Skeletal muscle cell (primary cell): ENCODE results near the gene SLC34A1.

Experiments
- DNase-seq: peaks from one replicate; pipeline ENCODE4 v3.0.0-alpha.2; 2010; ENCODE audit warnings: low read depth
- H3K4me3 ChIP-seq: 2 replicates; pipeline ENCODE4 v1.5.1; 2011; ENCODE audit warnings: low read depth, mild to moderate bottlenecking, control low read depth, low read length, moderate library complexity

The SLC34A1 gene

GRCh38 chr5:177440211-177440989 lies 56.2 kb downstream of the SLC34A1 start:
- DNase-seq = no peak
- no peak overlapping the region for H3K4me3 ChIP-seq

- DNase-seq = no peak
Observed at GRCh38 chr5:177440990-177441780, 57.0 kb downstream of the SLC34A1 start.

GRCh38 chr5:177442066-177442826 lies 58.0 kb downstream of the SLC34A1 start:
- DNase-seq = no peak
- H3K4me3 ChIP-seq = no peak overlapping the region

More at GRCh38 chr5:177440990-177441780, 57.0 kb downstream of the SLC34A1 start:
- no peak overlapping the region for H3K4me3 ChIP-seq

- H3K4me3 ChIP-seq = no peak overlapping the region
- no peak for DNase-seq
Observed at GRCh38 chr5:177443144-177443983, 59.1 kb downstream of the SLC34A1 start.

- no peak overlapping the region for H3K4me3 ChIP-seq
- no peak for DNase-seq
Observed at GRCh38 chr5:177444106-177445051, 60.1 kb downstream of the SLC34A1 start.

- no peak for DNase-seq
- no peak overlapping the region for H3K4me3 ChIP-seq
Observed at GRCh38 chr5:177445052-177445916, 61.0 kb downstream of the SLC34A1 start.

GRCh38 chr5:177445917-177446199 lies 61.6 kb downstream of the SLC34A1 start:
- H3K4me3 ChIP-seq = peak overlapping the region; percentile 65

GRCh38 chr5:177446200-177447065 lies 62.2 kb downstream of the SLC34A1 start, which contains the start of gene PRR7:
PRR7 (plus strand) TSS chr5:177446814; CDS start chr5:177455068, 8,254 bp downstream.
- H3K4me3 ChIP-seq = peak within 1 kb of the TSS; percentile 65
- no peak for DNase-seq

More at GRCh38 chr5:177445917-177446199, 61.6 kb downstream of the SLC34A1 start:
- no peak for DNase-seq

GRCh38 chr5:177447066-177447610 lies 62.9 kb downstream of the SLC34A1 start:
- peak overlapping the region; percentile 65 for H3K4me3 ChIP-seq
- no peak for DNase-seq

- no peak for DNase-seq
- H3K4me3 ChIP-seq = peak overlapping the region; percentile 65
Observed at GRCh38 chr5:177447611-177448243, 63.5 kb downstream of the SLC34A1 start.
